ENCODE data around the gene TEP1.

Gene TEP1

DNA sequence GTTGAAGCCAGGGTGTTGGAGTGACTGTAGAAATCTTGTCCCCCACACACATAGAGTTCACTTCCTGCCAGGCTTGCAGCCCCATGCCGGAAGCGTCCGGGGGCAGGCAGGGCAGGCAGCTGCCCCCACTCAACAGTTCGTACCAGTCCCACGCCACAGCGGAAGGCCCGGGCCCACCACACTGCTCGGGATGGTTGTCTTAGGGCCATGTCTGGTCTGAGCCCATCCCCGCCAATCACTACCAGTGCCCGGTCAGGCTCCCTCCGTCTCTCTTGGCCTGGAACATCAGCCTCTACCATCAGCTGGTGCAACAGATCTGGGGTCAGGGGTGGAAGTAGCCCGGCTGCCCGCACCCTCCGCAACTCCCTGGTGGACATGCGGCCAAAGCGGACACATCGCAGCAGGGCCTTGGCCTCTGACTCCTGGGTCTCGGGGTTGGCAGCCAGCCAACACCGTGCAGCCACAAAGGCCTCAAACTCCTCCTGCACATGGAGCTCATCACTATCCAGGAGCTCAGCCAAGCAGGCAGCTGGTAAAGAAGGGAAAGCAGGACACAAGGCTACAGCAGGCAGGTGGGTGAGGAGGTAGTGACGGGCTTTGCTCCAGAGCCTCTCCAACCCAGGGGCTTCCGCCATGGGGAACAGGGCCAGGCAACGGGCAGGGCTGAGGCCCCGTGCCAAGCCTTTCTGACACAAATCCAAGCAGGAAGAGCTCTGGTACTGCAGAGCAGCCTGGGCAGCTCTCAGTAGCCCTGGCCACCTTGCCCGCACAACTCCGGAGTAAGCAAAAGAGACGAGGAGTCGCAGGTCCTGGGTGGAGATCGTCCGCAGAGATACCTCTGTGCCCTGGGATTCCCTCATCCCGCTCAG, 16.7 kb upstream of the TEP1 start:
- peak; percentile 31 for DNase-seq (ENCODE audit: low spot score)

DNA sequence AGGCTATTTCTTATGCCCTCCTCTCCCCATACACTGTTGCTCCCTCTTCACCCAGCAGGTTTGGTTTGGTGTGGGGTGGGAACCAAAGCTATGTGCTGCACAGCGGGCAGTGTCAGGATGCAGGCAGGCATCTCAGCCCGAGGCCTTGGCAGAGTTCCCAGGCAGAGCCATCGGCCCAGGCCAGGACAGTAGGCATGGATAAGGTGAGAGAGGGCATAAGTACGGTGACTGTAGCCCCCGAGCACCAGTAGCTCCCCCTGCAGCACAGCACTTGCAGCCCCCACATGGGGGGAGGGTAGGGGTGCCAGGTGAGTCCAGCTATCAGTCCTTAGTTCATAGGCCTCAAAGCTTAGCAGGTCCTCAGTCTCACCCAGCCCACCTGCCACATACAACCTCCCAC, 15.5 kb upstream of the TEP1 start:
- no peak for DNase-seq (ENCODE audit: low spot score)

DNA sequence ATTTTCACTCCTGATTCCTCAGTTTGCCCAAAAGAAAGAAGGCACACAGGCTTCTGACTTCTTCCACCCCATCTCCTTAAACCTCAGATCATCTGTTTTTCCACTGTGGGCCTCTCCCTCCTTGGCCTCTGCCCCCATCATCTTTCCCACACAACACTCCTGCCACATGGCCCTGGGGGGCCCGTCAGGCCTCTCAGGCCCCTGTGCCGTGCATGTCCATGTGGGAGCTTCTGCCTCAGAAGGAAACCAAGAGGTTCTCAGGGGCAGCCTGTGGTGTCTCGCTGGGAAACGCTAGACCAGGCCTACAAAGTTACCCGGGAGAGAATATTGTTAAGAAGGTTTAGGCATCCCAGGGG, 14.7 kb upstream of the TEP1 start:
- no peak for DNase-seq (ENCODE audit: low spot score)

DNA sequence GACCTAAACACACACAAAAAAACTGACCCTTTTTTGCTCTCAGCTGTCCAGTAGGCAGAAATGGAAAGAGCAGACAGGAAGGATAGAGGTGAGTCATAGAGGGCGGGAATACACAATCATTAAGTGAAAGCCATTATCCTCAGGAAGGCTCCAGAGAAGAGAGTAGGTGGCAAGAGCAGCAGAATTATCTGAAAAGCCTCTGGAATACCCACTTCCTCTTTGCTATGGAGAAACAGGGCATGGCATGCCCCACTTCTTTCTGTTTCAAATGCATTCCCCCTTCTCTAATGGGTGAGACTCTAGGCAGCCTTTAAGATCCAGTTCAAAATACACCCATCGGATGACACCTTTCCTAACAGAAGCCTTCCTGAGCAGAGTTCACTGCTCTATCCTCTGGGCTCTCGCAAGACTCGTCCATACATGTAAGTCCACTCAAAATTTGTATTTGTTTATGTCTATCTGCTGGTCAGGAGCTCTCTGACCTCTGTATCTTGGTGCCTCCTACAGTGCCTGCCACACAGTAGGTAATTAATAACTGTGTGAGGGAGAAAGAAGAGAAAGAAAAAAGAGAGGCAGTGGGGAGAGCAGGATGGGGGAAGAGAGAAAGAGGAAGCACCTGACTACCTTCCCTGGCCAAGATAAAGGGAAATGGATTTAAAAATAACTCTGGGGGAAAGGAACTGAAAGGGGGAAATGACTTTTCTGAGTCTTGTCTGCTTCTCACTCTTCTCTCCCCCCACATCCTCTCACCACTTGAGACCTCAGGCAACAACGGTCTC, 14.1 kb upstream of the TEP1 start:
- DNase-seq (ENCODE audit: low spot score) = peak; percentile 45

DNA sequence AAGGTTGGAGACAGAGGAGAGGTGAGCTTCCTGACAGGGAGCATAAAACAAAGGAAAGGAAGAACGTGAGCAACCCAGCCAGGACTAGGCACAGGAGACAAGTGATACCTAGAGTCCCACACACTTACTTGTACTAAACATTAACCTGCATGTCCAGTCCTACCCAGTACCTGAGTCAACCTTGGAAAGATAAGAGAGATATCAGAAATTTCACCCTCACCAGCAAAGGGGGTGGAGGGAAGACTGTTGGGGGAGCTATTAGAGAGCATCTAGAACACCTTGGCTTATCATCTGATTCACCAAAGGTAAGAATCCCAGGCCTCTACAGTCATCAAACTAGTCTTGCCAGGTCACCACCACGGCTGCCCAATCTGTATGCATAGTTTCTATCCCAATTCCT, 11.6 kb upstream of the TEP1 start:
- DNase-seq (ENCODE audit: low spot score) = no peak

DNA sequence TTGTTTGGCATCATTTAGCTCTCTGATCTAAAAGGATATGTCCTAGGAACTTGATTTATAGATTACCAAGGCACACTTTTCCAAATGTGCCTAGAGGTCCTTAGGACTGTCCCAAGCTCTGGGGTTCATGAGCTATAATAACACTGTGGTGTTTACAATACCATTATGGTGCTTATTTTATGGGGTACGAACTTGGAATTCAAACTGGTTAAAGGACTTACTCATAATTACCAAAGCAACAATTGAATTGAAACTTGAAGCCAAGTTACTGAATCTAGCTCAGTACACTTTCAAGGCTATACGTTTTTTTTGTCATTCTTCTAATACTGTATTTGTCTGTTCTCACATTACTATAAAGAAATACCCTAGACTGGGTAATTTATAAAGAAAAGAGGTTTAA, 9.6 kb upstream of the TEP1 start:
- no peak for DNase-seq (ENCODE audit: low spot score)

DNA sequence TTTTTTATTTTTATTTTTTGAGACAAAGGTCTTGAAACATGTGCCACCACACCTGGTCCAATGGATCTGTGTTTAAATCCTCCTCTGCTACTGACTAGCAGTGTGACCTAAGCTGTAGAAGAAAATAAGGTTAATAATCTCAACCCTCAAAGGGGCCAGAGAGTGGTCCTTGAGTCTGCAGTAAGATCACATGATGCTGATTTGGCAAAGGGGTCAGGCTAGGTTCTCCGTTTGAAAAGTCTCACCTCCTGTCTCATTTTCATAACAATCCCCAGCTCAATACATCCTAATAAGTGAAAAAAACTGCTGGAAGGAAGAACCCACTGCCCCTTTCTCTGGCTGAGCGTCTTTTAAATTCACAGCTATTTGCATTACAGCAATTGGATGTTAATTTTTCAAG, 8.0 kb upstream of the TEP1 start:
- no peak for DNase-seq (ENCODE audit: low spot score)

DNA sequence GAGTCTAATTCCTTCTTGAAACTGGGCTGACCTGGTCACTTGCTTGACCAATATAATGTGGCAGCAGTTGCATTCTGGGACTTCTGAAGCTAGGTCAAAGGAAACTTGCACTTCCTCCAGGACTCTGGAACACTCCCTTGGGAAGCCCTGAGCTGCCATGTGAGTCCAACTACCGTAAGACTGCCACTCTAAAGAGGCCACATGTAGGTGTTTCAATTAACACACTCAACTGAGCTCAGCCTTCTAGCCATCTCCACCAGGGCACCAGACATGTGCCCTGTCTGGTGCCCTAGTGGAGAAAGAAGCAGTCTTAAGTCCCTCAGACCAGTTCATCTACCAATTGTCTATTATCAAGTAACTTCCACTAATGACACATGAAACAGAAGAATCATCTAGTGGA, 6.1 kb upstream of the TEP1 start:
- DNase-seq (ENCODE audit: low spot score) = no peak

DNA sequence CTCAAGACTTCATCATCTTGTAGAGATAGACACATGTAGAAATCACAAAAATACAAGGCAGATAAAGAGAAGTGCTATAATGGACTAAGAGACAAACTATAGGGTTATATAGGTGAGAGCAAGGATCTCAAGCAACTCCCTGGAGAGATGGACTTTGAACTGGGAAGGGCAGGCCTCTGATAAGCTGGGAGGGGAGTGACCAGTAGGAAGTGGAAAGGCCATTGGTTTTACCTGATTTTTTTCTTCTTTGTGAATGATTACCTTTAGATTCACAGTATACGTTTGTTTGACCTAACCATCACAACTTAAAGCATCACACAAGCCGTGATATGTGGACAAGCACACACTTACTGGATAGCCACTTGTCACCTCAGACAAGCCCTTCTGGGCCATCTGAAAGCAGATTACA, 5.2 kb upstream of the TEP1 start:
- DNase-seq (ENCODE audit: low spot score) = no peak

DNA sequence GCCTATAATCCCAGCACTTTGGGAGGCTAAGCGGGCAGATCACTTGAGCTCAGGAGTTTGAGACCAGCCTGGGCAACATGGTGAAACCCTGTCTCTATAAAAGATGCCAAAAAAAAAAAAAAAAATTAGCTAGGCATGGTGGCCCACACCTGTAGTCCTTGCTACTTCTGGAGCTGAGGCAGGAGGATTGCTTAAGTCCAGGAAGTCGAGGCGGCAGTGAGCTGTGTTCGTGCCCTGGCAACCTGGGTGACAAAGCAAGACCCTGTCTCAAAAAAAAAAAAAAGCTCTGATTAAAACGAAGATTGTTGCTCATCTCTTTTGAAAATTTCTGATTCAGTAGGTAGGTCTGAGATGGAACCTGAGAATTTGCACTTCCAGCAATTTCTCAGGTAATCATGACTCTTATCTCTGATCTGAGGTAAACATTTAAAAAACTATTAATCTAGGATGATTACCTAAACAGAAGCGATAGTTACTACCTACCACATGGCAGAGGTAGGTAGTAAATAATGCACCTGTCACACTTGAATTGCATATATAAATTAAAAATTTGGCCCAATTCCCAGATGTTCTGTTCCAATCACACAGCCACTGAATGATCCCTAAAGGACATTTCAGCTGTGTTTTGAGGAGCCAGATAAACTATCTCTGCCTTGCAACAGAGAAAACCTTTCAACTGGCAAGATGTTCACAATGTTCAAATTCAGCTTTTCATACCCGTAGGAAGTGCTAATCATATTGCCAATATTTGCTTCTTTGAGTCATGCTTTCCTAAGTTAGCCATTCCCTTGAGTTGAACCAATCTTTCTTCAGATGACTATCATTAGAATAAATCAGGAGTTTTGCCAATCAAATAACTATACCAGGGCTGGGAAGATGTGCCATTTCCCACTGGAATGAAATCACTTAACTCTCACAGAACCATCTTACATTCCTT, 4.2 kb upstream of the TEP1 start:
- DNase-seq (ENCODE audit: low spot score) = no peak

DNA sequence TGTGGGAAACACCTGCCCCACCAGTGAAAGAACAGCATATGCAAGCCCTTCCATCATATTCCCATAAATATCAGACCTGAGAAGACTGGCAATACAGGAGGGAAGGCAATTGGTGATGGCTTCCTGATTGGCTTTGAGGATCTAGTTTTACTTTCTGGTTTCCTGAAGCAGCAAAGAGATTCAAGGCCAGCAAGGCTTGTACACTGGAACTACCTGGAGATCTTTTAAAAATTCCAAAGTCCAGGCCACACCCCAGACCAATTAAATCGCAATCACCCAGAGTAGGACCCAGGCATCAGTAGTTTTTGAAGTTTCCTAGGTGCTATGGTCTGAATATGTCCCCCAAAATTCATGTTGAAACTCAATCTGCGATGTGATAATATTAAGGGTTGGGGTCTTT, 2.9 kb upstream of the TEP1 start:
- DNase-seq (ENCODE audit: low spot score) = no peak

DNA sequence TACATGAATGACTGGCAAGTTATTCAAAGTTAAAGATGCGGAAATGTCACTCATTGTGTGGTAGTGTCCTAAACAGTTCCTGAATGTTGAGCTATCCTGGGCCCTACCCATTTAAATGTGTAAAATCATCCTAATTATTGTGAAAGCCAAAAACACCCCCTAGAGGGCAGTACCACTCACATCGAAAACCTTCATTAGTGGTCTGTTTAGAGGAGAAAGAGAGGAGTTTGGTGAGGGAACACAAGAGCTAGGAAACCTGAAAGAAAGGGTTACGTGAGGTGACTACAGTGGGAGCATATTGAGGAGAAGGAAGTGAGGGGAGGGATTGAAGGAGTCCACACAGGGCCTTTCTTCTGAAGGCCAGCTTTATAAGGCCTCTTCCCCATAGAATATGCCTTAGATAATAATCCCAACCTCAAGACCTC, 2.5 kb upstream of the TEP1 start:
- DNase-seq (ENCODE audit: low spot score) = peak; percentile 66

DNA sequence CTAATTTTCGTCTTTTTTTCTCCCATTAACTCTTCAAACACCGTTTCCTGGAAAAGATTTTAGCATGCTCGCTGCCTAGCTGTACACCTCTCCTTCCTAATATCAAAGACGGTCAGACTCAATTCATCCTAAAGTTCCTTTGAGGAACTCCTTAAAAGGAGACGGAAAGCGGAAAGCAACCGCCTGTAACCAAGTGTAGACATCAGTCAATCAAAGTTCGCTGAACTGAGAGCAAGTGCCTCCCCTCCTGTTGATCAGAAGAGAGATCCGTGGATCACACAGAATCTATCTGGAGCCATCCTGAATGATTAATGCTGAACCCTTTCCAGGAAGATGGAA, 412 bp upstream of the TEP1 start:
- DNase-seq (ENCODE audit: low spot score) = peak; percentile 31

DNA sequence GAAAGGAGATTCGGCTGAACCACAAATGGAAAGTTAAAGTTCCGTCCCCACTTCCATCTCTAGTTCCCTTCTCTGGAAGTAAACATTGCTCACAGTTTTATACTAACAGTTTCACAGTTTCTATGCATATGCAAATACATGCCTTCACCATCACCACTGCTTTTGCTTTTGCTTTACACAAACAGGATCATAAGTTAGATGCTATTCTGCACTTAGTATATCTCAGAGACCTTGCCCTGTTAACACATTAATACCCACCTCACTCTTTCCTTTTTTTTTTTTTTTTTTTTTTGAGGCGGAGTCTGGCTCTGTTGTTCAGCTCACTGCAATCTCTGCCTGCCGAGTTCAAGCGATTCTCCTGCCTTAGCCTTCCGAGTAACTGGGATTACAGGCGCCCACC, 890 bp downstream of the TEP1 start:
- DNase-seq (ENCODE audit: low spot score) = no peak

DNA sequence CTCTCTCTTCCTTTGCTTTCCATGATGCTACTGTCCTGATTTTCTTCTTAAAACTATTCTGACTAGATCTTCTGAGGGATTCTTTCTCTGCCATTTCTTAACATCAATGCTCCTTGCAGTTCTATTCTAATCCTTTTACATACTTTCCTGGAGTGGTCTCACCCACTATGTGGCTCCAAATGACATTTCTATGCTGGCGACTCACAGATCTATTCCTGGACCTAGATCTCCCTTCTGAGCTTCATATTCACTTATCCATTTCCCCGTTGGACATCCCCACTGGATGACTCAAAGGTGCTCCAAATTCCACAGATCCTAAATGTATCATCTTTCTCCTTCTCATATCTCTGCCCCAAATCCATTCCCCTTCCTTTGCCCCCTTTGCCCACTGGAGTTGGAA, 4.1 kb downstream of the TEP1 start:
- no peak for DNase-seq (ENCODE audit: low spot score)

DNA sequence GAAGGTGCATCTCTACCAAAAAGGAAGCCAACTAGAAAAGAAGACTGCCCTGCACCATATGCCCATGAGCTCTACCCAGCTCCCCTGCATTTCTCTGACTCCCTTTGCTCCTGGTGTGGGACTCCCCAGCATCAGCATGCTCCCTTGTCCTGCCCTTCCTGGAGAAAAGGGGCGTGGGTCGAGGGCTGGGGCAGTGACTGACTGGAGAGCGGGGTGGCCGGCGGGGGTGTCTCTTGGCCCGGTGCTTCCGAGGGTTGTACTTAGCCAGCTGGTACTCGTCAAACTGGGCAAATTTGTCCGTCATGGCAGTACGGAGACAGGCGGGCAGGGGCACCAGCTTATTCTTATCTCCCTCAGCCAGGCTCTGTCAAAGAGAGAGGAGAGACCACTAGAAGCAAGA, 9.8 kb downstream of the TEP1 start:
- DNase-seq (ENCODE audit: low spot score) = no peak

DNA sequence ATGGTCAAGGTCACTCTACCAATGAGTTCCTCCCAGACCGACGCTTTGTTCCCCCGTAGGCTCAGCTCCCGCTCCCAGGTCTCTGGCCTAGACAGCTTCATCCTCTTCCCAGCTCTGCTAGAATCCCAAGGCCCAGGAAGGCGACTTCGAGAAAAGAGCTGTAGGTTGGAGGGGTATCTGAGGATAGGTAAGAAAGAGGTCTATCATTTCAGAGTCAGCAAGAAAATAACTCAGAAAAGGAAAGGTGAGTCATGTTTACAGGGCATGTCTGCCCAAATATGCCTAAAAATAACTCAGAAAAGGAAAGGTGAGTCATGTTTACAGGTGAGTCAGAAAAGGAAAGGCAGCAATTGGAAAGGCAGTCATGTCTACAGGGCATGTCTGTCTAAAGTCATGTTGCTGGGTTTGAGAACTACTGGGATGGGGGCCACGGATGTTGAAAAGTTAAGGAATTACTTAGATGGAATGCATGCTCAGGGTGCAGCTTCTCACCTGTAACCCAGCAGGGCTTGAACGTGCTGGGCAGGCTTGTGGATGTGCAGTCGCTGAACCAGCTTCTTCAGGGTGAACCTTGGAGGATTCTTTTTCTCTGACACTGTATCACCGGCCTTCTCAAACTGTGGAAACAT, 12.2 kb downstream of the TEP1 start:
- no peak for DNase-seq (ENCODE audit: low spot score)

DNA sequence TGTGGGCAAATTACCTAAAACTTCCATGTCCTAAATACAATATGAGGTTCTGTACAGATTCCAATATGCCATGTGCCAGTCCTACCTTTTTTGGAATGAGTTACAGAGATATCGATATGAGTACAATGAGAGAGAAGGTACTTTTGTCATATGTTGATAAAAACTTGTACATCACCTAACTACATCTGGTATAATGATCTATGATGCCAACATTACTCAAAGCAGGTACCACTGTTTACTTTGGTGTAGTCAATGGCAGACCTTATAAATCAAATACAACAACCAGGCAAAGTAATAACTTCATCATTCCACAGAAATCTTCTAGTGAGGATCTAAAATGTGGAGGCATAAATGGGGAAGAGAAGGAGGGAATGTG, 12.7 kb downstream of the TEP1 start:
- no peak for DNase-seq (ENCODE audit: low spot score)

DNA sequence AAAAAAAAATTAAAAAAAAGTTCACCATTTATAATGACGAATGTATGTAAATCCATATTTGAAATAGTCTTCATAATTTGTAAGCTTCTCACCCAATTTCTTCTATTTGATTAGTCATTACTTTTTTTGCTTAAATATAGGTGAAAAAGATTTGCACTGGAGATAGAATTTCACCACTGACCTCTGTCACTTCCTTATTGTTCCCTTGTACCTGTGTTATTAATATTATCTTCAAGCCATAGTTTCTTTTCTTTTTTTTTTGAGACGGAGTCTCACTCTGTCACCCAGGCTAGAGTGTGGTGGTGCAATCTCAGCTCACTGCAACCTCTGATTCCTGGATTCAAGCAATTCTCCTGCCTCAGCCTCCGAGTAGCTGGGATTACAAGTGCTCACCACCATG, 15.8 kb downstream of the TEP1 start:
- DNase-seq (ENCODE audit: low spot score) = no peak

DNA sequence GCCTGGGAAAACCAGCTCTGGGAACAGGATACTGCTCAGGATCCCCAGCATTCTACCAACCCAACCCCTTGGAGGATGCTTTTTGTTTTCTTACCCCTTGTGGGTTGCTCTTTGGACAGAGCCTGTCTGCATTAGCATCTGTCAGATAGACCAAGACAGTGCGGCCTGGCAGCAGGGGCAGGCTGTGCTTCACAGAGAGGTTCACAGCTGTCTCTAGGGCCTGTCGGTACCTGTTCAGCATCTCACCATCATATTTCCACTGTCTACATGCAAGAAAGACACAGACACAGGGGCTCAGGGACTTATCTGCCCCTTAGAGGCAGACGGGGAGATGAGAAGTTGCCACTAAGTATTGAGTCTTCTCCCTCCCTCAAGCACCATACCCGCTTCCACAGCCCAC, 21.8 kb downstream of the TEP1 start:
- DNase-seq (ENCODE audit: low spot score) = no peak

DNA sequence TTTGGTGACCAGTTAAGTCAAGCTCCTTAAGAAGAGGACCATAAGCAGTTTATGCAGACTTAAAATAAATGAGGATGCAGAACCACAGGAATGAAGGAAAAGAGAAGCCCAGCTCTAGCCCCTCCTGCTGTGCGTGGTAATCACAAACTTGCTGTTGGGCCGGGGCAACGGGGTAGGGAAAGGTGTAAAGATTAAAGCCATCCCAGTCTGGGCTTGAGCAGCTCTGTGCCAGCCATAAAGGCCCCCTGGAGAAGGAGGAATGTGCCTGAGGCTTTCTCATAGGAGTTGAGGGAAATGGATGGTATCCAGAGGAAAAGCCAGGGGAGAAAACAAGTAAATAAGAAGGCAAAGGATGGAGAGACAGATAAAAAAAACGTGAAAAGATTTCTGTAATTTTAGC, 25.1 kb downstream of the TEP1 start:
- DNase-seq (ENCODE audit: low spot score) = no peak

DNA sequence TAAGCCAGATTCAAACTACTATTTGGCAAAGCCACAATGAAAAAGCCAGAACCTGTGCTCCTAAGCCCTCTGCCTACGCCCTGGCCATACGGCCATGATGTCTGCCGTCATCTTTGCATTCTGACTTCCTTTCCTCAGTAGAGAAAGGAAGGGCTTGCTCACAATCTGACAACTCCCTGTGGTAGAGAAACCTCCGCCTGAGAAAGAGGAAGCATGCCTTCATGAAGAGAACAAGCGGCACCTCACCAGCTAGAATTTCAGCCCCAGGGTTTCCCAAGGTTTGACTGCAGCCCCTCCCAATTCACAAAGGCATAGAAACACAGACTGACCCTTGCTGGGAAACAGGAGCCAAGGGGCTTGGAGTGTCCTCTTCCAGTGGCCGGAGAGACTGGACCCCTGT, 25.7 kb downstream of the TEP1 start:
- no peak for DNase-seq (ENCODE audit: low spot score)

Measured in globus pallidus (tissue), 1 donor.